Dedifferentiated amniotic fluid mesenchymal stem cell (primary cell): ENCODE measurements around the gene S100P.
A peak's percentile ranks its signal among the peaks of the same experiment; 100 is the strongest.

Experiments used
- DNase-seq: peaks from one replicate; pipeline ENCODE4 v3.0.0-alpha.2; 2016; ENCODE audit errors: extremely low spot score

S100P gene

GRCh38 chr4:6697131-6697530 lies 3.5 kb downstream of the S100P start:
- no peak for DNase-seq

GRCh38 chr4:6699388-6699787 lies 5.7 kb downstream of the S100P start:
- no peak for DNase-seq

GRCh38 chr4:6699903-6700302 lies 6.2 kb downstream of the S100P start:
- DNase-seq: no peak

GRCh38 chr4:6701371-6701770 lies 7.7 kb downstream of the S100P start:
- DNase-seq: no peak

GRCh38 chr4:6702761-6703160 lies 9.1 kb downstream of the S100P start:
- no peak for DNase-seq

GRCh38 chr4:6703786-6704185 lies 10.1 kb downstream of the S100P start:
- DNase-seq: no peak

- no peak for DNase-seq
Measured at GRCh38 chr4:6705646-6706045, 12.0 kb downstream of the S100P start.

- DNase-seq: no peak
Measured at GRCh38 chr4:6706173-6706572, 12.5 kb downstream of the S100P start.

- DNase-seq: peak; percentile 98
Measured at GRCh38 chr4:6709230-6710114, 15.8 kb downstream of the S100P start, which contains the start of gene MRFAP1L1. MRFAP1L1 (minus strand) TSS chr4:6709865; CDS start chr4:6709629, 236 bp downstream.

GRCh38 chr4:6710282-6710681 lies 16.6 kb downstream of the S100P start:
- DNase-seq: no peak

GRCh38 chr4:6710996-6711395 lies 17.3 kb downstream of the S100P start:
- no peak for DNase-seq

- no peak for DNase-seq
Measured at GRCh38 chr4:6714954-6715353, 21.3 kb downstream of the S100P start.

- no peak for DNase-seq
Measured at GRCh38 chr4:6715704-6716017, 22.0 kb downstream of the S100P start.

- peak; percentile 76 for DNase-seq
Measured at GRCh38 chr4:6716018-6716911, 22.6 kb downstream of the S100P start, which contains the start of gene BLOC1S4. BLOC1S4 (plus strand) TSS chr4:6716174; CDS start chr4:6716210, 36 bp downstream.

- no peak for DNase-seq
Measured at GRCh38 chr4:6716958-6717655, 23.4 kb downstream of the S100P start.

GRCh38 chr4:6718932-6719610 lies 25.4 kb downstream of the S100P start:
- DNase-seq: no peak

- DNase-seq: no peak
Measured at GRCh38 chr4:6719611-6720179, 26.0 kb downstream of the S100P start.

- DNase-seq: peak; percentile 75
Measured at GRCh38 chr4:6720202-6720699, 26.6 kb downstream of the S100P start.

GRCh38 chr4:6721121-6721520 lies 27.4 kb downstream of the S100P start:
- no peak for DNase-seq

GRCh38 chr4:6722891-6723290 lies 29.2 kb downstream of the S100P start:
- DNase-seq: no peak

GRCh38 chr4:6723851-6724250 lies 30.2 kb downstream of the S100P start:
- DNase-seq: no peak
